Loucy (cell line): ENCODE data around the gene PAGE2B.

Source experiments
- H2AFZ ChIP-seq: fragments of 200-600 bp; sonication (generic); 2 replicates; pipeline ENCODE4 v1.6.0; 2016; ENCODE audit warnings: antibody characterized with exemption, mild to moderate bottlenecking, low read length, moderate library complexity
- H3F3A ChIP-seq: fragments of 200-600 bp; 2 replicates; pipeline ENCODE4 v1.6.0; 2016; ENCODE audit warnings: antibody characterized with exemption, low read depth, mild to moderate bottlenecking
- H3K27me3 ChIP-seq: fragments of 200-600 bp; sonication (generic); 2 replicates; pipeline ENCODE4 v1.6.1; 2014; ENCODE audit warnings: low read length, mild to moderate bottlenecking; ENCODE audit not compliant: insufficient read depth, poor library complexity, severe bottlenecking
- H3K36me3 ChIP-seq: fragments of 200-600 bp; sonication (generic); 2 replicates; pipeline ENCODE4 v1.6.1; 2016; ENCODE audit warnings: low read length; ENCODE audit not compliant: insufficient read depth
- H3K4me1 ChIP-seq: fragments of 200-600 bp; sonication (generic); 2 replicates; pipeline ENCODE4 v1.5.1; 2014; ENCODE audit warnings: low read length, mild to moderate bottlenecking; ENCODE audit not compliant: insufficient read depth, poor library complexity, severe bottlenecking
- H3K4me2 ChIP-seq: fragments of 200-600 bp; sonication (generic); 2 replicates; pipeline ENCODE4 v1.6.0; 2014; ENCODE audit warnings: antibody characterized with exemption, low read length, low read depth, mild to moderate bottlenecking; ENCODE audit not compliant: poor library complexity, severe bottlenecking
- H3K4me3 ChIP-seq: fragments of 200-600 bp; sonication (generic); 2 replicates; pipeline ENCODE4 v1.5.1; 2014; ENCODE audit warnings: low read length, mild to moderate bottlenecking, mixed read lengths; ENCODE audit not compliant: poor library complexity, severe bottlenecking
- H3K79me2 ChIP-seq: fragments of 200-600 bp; sonication (generic); 2 replicates; pipeline ENCODE4 v1.6.1; 2014; ENCODE audit warnings: low read length; ENCODE audit not compliant: insufficient read depth
- H3K9ac ChIP-seq: fragments of 200-600 bp; sonication (generic); 2 replicates; pipeline ENCODE4 v1.6.0; 2014; ENCODE audit warnings: mild to moderate bottlenecking, low read depth, low read length, moderate library complexity; ENCODE audit not compliant: poor library complexity, severe bottlenecking
- H3K9me2 ChIP-seq: fragments of 200-600 bp; sonication (generic); replicated peaks from 2 replicates; pipeline ENCODE4 v1.6.1; 2016; ENCODE audit warnings: low read depth, low read length, mixed read lengths
- H3K9me3 ChIP-seq: fragments of 200-600 bp; sonication (generic); 2 replicates; pipeline ENCODE4 v1.6.1; 2014; ENCODE audit warnings: mild to moderate bottlenecking, antibody characterized with exemption, low read length, low read depth; ENCODE audit not compliant: insufficient read depth
- H4K20me1 ChIP-seq: fragments of 200-600 bp; sonication (generic); 2 replicates; pipeline ENCODE4 v1.6.0; 2014; ENCODE audit warnings: antibody characterized with exemption, low read length, mild to moderate bottlenecking; ENCODE audit not compliant: insufficient read depth, poor library complexity, severe bottlenecking
- EZH2phosphoT487 ChIP-seq: fragments of 200-600 bp; IDR thresholded peaks from 2 replicates; pipeline ENCODE4 v1.6.1; 2018; ENCODE audit warnings: antibody characterized with exemption, mild to moderate bottlenecking, moderate library complexity, borderline replicate concordance
- TF ChIP-seq, protein P1 (sequence below): fragments of 200-600 bp; sonication (generic); conservative IDR thresholded peaks from 2 replicates; pipeline ENCODE4 v1.5.1; 2014; ENCODE audit warnings: mild to moderate bottlenecking, antibody characterized with exemption, low read length

PAGE2B gene

DNA sequence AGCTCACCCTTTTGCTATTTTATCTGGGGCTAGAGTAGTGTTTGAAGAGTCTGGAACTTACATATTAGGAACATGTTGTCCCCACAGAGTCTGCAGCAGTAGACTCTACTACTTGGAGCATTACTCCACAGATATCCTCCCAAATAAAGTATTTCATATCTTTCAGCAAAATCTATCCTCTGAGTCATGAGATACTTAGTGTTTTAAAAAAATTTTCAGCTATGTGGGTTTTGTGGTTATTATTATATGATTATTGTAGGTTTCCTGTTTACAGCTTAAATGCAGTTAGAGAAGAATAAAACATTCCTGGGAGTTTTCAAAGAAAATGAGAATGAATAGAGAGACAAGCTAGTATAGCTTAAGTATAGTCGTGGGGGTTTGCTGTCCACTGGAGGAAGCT, 44.9 kb downstream of the PAGE2B start:
- no peaks in the 10 kb centered on the region for H3K4me1 ChIP-seq
- H3F3A ChIP-seq: no peaks in the 10 kb centered on the region
- no peak overlapping the region for H3K4me3 ChIP-seq
- no peaks in the 10 kb centered on the region for H3K79me2 ChIP-seq
- H3K4me2 ChIP-seq: no peak overlapping the region
- no peak overlapping the region for H3K9ac ChIP-seq
- H2AFZ ChIP-seq: no peak overlapping the region
- no peaks in the 10 kb centered on the region for H3K36me3 ChIP-seq
- H3K9me2 ChIP-seq: no peaks in the 10 kb centered on the region
- H4K20me1 ChIP-seq: no peaks in the 10 kb centered on the region
- H3K9me3 ChIP-seq: no peaks in the 10 kb centered on the region
- H3K27me3 ChIP-seq: no peaks in the 10 kb centered on the region
- no peak for TF ChIP-seq EZH2phosphoT487
- TF ChIP-seq, protein P1, sequence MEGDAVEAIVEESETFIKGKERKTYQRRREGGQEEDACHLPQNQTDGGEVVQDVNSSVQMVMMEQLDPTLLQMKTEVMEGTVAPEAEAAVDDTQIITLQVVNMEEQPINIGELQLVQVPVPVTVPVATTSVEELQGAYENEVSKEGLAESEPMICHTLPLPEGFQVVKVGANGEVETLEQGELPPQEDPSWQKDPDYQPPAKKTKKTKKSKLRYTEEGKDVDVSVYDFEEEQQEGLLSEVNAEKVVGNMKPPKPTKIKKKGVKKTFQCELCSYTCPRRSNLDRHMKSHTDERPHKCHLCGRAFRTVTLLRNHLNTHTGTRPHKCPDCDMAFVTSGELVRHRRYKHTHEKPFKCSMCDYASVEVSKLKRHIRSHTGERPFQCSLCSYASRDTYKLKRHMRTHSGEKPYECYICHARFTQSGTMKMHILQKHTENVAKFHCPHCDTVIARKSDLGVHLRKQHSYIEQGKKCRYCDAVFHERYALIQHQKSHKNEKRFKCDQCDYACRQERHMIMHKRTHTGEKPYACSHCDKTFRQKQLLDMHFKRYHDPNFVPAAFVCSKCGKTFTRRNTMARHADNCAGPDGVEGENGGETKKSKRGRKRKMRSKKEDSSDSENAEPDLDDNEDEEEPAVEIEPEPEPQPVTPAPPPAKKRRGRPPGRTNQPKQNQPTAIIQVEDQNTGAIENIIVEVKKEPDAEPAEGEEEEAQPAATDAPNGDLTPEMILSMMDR: no peak

DNA sequence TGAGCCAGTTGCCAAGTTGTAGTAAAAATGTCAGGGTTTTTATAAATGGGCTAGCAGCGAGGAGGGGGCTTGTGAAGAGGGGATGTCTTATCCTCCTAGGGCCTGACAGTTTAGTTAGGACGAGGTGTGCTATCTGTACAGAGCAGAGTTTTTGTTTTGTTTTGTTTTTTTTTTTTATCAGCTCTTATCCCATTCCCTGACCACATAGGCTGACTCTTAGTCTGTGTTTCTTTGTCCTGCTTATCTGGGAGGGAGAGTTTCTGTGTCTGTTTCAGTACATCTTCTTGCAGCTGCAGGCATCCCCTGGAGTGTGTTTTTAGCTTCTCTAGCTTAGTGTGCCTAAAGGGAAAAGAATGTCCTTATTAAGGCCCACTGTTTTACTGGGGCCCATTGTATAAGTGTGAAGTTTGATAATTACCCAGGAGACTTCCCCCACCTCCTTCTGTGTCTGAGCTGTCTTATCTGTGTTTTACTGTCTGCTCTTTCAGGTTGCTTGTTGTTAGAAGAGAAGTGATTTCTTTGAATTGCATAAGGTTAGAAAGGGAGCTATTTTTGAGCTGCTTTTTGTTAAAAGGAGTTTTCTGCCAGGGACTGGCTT, 46.0 kb downstream of the PAGE2B start:
- no peaks in the 10 kb centered on the region for H3K9me2 ChIP-seq
- no peak overlapping the region for H3K4me3 ChIP-seq
- H3K9ac ChIP-seq: no peak overlapping the region
- no peak overlapping the region for H2AFZ ChIP-seq
- no peaks in the 10 kb centered on the region for H3K36me3 ChIP-seq
- H4K20me1 ChIP-seq: no peaks in the 10 kb centered on the region
- no peaks in the 10 kb centered on the region for H3K79me2 ChIP-seq
- no peaks in the 10 kb centered on the region for H3F3A ChIP-seq
- no peaks in the 10 kb centered on the region for H3K4me1 ChIP-seq
- H3K27me3 ChIP-seq: no peaks in the 10 kb centered on the region
- H3K9me3 ChIP-seq: no peaks in the 10 kb centered on the region
- H3K4me2 ChIP-seq: no peak overlapping the region
- TF ChIP-seq EZH2phosphoT487: no peak
- TF ChIP-seq, protein P1: no peak

DNA sequence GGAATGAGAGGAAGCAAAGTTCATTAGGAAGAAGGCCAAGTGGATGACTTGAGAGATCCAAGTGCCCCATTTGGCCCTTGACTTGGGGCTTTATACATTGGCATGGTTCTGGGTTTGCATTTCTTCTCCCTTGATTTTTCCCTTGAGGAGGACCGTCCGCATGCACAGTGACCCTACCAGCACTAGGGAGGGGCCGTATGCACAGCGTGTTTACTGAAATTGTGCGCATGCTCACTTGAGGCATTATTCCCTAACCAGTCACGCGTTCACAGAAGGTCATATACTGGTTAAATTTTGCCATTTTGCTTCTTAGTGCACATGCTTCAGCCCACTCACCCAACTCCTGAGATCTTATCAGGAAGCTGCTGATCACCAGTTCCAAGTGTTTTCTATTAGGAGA, 49.1 kb downstream of the PAGE2B start:
- no peaks in the 10 kb centered on the region for H3K36me3 ChIP-seq

More for the DNA sequence above, 49.1 kb downstream of the PAGE2B start:
- no peaks in the 10 kb centered on the region for H3F3A ChIP-seq
- no peak overlapping the region for H3K9ac ChIP-seq
- no peaks in the 10 kb centered on the region for H3K27me3 ChIP-seq
- H3K4me1 ChIP-seq: no peaks in the 10 kb centered on the region
- no peak overlapping the region for H3K4me2 ChIP-seq
- TF ChIP-seq, protein P1: no peak
- no peak for TF ChIP-seq EZH2phosphoT487
- H3K9me2 ChIP-seq: no peaks in the 10 kb centered on the region
- no peak overlapping the region for H3K4me3 ChIP-seq
- no peaks in the 10 kb centered on the region for H3K79me2 ChIP-seq
- H3K9me3 ChIP-seq: no peaks in the 10 kb centered on the region
- H2AFZ ChIP-seq: no peak overlapping the region
- no peaks in the 10 kb centered on the region for H4K20me1 ChIP-seq
